ENCODE measurements around the gene RALGDS.

- TF ChIP-seq EP300 (IDR thresholded peaks at IDR 0.05) (no peak), POLR2AphosphoS5 (IDR thresholded peaks at IDR 0.05) (no peak), POLR2A (IDR thresholded peaks at IDR 0.05) (no peak)
- TF ChIP-seq, protein P1, sequence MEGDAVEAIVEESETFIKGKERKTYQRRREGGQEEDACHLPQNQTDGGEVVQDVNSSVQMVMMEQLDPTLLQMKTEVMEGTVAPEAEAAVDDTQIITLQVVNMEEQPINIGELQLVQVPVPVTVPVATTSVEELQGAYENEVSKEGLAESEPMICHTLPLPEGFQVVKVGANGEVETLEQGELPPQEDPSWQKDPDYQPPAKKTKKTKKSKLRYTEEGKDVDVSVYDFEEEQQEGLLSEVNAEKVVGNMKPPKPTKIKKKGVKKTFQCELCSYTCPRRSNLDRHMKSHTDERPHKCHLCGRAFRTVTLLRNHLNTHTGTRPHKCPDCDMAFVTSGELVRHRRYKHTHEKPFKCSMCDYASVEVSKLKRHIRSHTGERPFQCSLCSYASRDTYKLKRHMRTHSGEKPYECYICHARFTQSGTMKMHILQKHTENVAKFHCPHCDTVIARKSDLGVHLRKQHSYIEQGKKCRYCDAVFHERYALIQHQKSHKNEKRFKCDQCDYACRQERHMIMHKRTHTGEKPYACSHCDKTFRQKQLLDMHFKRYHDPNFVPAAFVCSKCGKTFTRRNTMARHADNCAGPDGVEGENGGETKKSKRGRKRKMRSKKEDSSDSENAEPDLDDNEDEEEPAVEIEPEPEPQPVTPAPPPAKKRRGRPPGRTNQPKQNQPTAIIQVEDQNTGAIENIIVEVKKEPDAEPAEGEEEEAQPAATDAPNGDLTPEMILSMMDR (IDR thresholded peaks at IDR 0.05), result no peak
These were observed 33.3 kb upstream of the RALGDS start for GRCh38 chr9:133154097-133154989.

Data from gastroesophageal sphincter (tissue), 3 donors.